ENCODE measurements around the gene HOXB13.

The HOXB13 gene

DNA sequence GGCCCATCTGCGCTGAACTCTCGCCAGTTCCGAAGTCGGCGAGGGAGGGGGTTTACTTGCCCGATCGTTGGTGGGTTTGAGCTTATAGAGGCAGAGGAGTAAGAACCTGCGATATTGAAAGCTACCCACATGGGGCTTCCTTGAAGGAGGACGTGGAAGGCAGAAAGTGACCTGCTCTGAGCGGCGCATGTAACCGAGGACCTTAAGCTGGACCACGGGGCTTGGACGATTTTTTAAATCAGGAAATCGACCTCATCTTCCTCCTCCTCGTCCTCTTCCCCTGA, 3.6 kb downstream of the HOXB13 start:
- peak overlapping the region; percentile 17 to 29 for H3K4me3 ChIP-seq (ENCODE audit: low read length in 2 of 2)
- peaks cover 31% of the 10 kb centered on the region for H3K4me1 ChIP-seq (ENCODE audit: control insufficient read depth, insufficient read depth, low read length)
- H3K27me3 ChIP-seq (ENCODE audit: control insufficient read depth in 1 of 2, insufficient read depth in 2 of 2, low read length in 2 of 2) = peaks cover 91 to 100% of the 10 kb centered on the region in 2 donors
- no peaks in the 10 kb centered on the region for H3K36me3 ChIP-seq (ENCODE audit: control insufficient read depth in 2 of 2, insufficient read depth in 2 of 2, low read length in 2 of 2)
- no peak overlapping the region for H3K27ac ChIP-seq (ENCODE audit: low read length)
- H3K9ac ChIP-seq (ENCODE audit: low read length in 2 of 2) = no peak overlapping the region
- H3K9me3 ChIP-seq (ENCODE audit: control insufficient read depth in 2 of 2, low read length in 2 of 2) = no peaks in the 10 kb centered on the region

- Histone ChIP-seq H3K27me3 (ENCODE audit: control insufficient read depth in 1 of 2, insufficient read depth in 2 of 2, low read length in 2 of 2) (peaks cover 90 to 100% of the 10 kb centered on the region in 2 donors), H3K9me3 (ENCODE audit: control insufficient read depth in 2 of 2, low read length in 2 of 2) (no peaks in the 10 kb centered on the region), H3K4me3 (ENCODE audit: low read length in 2 of 2) (peak overlapping the region; percentile 17 to 29), H3K4me1 (ENCODE audit: control insufficient read depth, insufficient read depth, low read length) (peaks cover 31% of the 10 kb centered on the region), H3K9ac (ENCODE audit: low read length in 2 of 2) (peak overlapping the region in 1 of 2 donors; percentile 7), H3K27ac (ENCODE audit: low read length) (no peak overlapping the region), H3K36me3 (ENCODE audit: control insufficient read depth in 2 of 2, insufficient read depth in 2 of 2, low read length in 2 of 2) (no peaks in the 10 kb centered on the region)
Measured at GRCh38 chr17:48724251-48725003, 4.1 kb downstream of the HOXB13 start.

- Histone ChIP-seq H3K4me1 (ENCODE audit: control insufficient read depth, insufficient read depth, low read length) (peaks cover 33% of the 10 kb centered on the region), H3K9me3 (ENCODE audit: control insufficient read depth in 2 of 2, low read length in 2 of 2) (no peaks in the 10 kb centered on the region), H3K27me3 (ENCODE audit: control insufficient read depth in 1 of 2, insufficient read depth in 2 of 2, low read length in 2 of 2) (peaks cover 95 to 100% of the 10 kb centered on the region in 2 donors), H3K4me3 (ENCODE audit: low read length in 2 of 2) (peak overlapping the region in 1 of 2 donors; percentile 29), H3K27ac (ENCODE audit: low read length) (no peak overlapping the region), H3K36me3 (ENCODE audit: control insufficient read depth in 2 of 2, insufficient read depth in 2 of 2, low read length in 2 of 2) (no peaks in the 10 kb centered on the region), H3K9ac (ENCODE audit: low read length in 2 of 2) (no peak overlapping the region)
Measured at GRCh38 chr17:48723423-48724250, 4.9 kb downstream of the HOXB13 start.

- H3K9me3 ChIP-seq (ENCODE audit: control insufficient read depth in 2 of 2, low read length in 2 of 2) = no peaks in the 10 kb centered on the region
- no peak within 1 kb of the TSS for H3K9ac ChIP-seq (ENCODE audit: low read length in 2 of 2)
- H3K4me1 ChIP-seq (ENCODE audit: control insufficient read depth, insufficient read depth, low read length) = peaks cover 27% of the 10 kb centered on the region
- H3K4me3 ChIP-seq (ENCODE audit: low read length in 2 of 2) = peak within 1 kb of the TSS in 1 of 2 donors; percentile 29
- peaks cover 95 to 100% of the 10 kb centered on the region in 2 donors for H3K27me3 ChIP-seq (ENCODE audit: control insufficient read depth in 1 of 2, insufficient read depth in 2 of 2, low read length in 2 of 2)
- no peaks in the 10 kb centered on the region for H3K36me3 ChIP-seq (ENCODE audit: control insufficient read depth in 2 of 2, insufficient read depth in 2 of 2, low read length in 2 of 2)
- no peak within 1 kb of the TSS for H3K27ac ChIP-seq (ENCODE audit: low read length)
Measured at GRCh38 chr17:48722915-48723422, 5.6 kb downstream of the HOXB13 start, which contains the start of gene PRAC2. TSS of gene PRAC2 (plus strand) at chr17:48723185. CDS start at chr17:48724411, 1,226 bp downstream.

GRCh38 chr17:48722201-48722907, 6.2 kb downstream of the HOXB13 start, which contains the start of gene PRAC1:
TSS of gene PRAC1 (minus strand) at chr17:48722518. CDS start at chr17:48722392, 126 bp downstream.
- no peak within 1 kb of the TSS for H3K4me3 ChIP-seq (ENCODE audit: low read length in 2 of 2)

GRCh38 chr17:48721009-48721402, 7.5 kb downstream of the HOXB13 start:
- Histone ChIP-seq H3K4me1 (ENCODE audit: control insufficient read depth, insufficient read depth, low read length) (peaks cover 22% of the 10 kb centered on the region), H3K9ac (ENCODE audit: low read length in 2 of 2) (no peak overlapping the region), H3K27me3 (ENCODE audit: control insufficient read depth in 1 of 2, insufficient read depth in 2 of 2, low read length in 2 of 2) (peaks cover 88 to 99% of the 10 kb centered on the region in 2 donors), H3K36me3 (ENCODE audit: control insufficient read depth in 2 of 2, insufficient read depth in 2 of 2, low read length in 2 of 2) (no peaks in the 10 kb centered on the region), H3K9me3 (ENCODE audit: control insufficient read depth in 2 of 2, low read length in 2 of 2) (no peaks in the 10 kb centered on the region), H3K4me3 (ENCODE audit: low read length in 2 of 2) (no peak overlapping the region), H3K27ac (ENCODE audit: low read length) (no peak overlapping the region)

More at GRCh38 chr17:48722201-48722907, 6.2 kb downstream of the HOXB13 start, which contains the start of gene PRAC1:
- Histone ChIP-seq H3K4me1 (ENCODE audit: control insufficient read depth, insufficient read depth, low read length) (peaks cover 25% of the 10 kb centered on the region), H3K9me3 (ENCODE audit: control insufficient read depth in 2 of 2, low read length in 2 of 2) (no peaks in the 10 kb centered on the region), H3K27me3 (ENCODE audit: control insufficient read depth in 1 of 2, insufficient read depth in 2 of 2, low read length in 2 of 2) (peaks cover 93 to 100% of the 10 kb centered on the region in 2 donors), H3K27ac (ENCODE audit: low read length) (no peak within 1 kb of the TSS), H3K9ac (ENCODE audit: low read length in 2 of 2) (no peak within 1 kb of the TSS), H3K36me3 (ENCODE audit: control insufficient read depth in 2 of 2, insufficient read depth in 2 of 2, low read length in 2 of 2) (no peaks in the 10 kb centered on the region)

DNA sequence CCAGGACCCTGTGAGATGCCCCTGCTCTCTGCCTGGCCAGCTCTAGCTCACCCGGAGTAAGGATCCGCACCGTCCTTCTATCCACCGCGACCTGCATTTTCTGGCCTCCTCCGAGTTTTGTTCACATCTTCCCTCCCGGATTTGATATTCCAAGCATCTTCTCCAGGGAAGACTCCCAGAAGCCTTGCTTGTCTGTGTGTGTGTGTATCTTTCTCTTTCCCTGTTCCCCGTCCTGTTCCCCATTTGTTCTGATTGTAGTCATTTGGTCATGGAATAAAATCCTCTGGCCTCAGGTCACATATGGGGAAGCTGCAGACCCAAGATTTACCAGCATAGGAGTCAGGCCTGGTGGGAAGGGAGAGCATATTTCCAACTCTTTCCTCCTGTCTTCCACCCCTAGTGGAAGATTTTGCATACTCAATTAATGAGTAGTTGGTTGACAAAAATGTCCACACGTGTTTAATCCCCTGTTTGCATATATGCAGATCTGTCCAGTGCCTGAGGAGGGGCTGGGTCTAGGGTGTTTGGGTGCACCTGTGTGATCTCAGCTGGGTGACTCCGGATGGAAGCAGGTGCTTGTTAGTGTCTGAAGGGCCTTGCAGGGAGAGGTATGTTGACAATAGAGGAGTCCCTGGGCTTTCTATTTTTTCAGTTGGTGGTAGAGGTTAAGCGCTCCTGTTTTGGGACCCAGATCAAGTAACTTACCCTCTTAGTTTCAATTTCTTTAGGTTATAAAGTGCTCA, 8.1 kb downstream of the HOXB13 start:
- Histone ChIP-seq H3K9ac (ENCODE audit: low read length in 2 of 2) (no peak overlapping the region), H3K9me3 (ENCODE audit: control insufficient read depth in 2 of 2, low read length in 2 of 2) (no peaks in the 10 kb centered on the region), H3K36me3 (ENCODE audit: control insufficient read depth in 2 of 2, insufficient read depth in 2 of 2, low read length in 2 of 2) (no peaks in the 10 kb centered on the region), H3K4me1 (ENCODE audit: control insufficient read depth, insufficient read depth, low read length) (peaks cover 22% of the 10 kb centered on the region), H3K27ac (ENCODE audit: low read length) (no peak overlapping the region), H3K27me3 (ENCODE audit: control insufficient read depth in 1 of 2, insufficient read depth in 2 of 2, low read length in 2 of 2) (peaks cover 86 to 97% of the 10 kb centered on the region in 2 donors), H3K4me3 (ENCODE audit: low read length in 2 of 2) (no peak overlapping the region)

DNA sequence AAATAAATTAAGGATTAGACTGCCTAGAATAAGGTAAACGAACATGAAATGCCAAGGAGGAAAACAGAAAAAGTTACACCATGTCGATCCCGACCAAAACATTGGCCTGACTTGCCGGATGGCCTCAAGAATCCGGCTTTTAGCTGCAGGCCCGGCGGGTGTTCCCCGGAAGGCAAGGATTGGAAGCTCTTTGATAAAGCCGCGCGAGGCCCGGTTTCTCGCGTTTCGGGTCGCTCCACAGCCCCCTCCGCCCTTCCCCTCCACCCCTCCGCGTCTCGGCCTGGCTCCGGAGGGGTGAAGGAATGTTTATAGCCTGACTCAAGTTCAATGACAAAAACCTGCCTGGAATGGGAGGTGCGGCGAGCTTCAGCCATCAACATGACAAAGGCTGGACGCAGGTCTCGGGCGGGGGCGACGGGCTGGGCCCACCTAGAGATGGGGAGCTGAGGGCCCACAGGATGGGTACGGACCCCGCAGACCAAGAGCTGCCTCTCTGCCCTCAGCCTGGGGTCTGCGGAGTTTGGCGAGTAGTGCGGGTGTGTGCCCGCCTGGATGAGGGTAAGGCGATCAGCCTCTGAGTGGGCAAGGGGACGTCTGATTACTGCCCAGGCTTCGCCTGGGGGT, 8.8 kb downstream of the HOXB13 start:
- Histone ChIP-seq H3K4me1 (ENCODE audit: control insufficient read depth, insufficient read depth, low read length) (peaks cover 18% of the 10 kb centered on the region), H3K9me3 (ENCODE audit: control insufficient read depth in 2 of 2, low read length in 2 of 2) (no peaks in the 10 kb centered on the region), H3K27ac (ENCODE audit: low read length) (no peak overlapping the region), H3K4me3 (ENCODE audit: low read length in 2 of 2) (peak overlapping the region in 1 of 2 donors; percentile 29), H3K9ac (ENCODE audit: low read length in 2 of 2) (no peak overlapping the region), H3K27me3 (ENCODE audit: control insufficient read depth in 1 of 2, insufficient read depth in 2 of 2, low read length in 2 of 2) (peaks cover 80 to 96% of the 10 kb centered on the region in 2 donors), H3K36me3 (ENCODE audit: control insufficient read depth in 2 of 2, insufficient read depth in 2 of 2, low read length in 2 of 2) (no peaks in the 10 kb centered on the region)

GRCh38 chr17:48718761-48719641, 9.5 kb downstream of the HOXB13 start:
- Histone ChIP-seq H3K4me3 (ENCODE audit: low read length in 2 of 2) (peak overlapping the region in 1 of 2 donors; percentile 29), H3K27ac (ENCODE audit: low read length) (no peak overlapping the region), H3K36me3 (ENCODE audit: control insufficient read depth in 2 of 2, insufficient read depth in 2 of 2, low read length in 2 of 2) (no peaks in the 10 kb centered on the region), H3K9ac (ENCODE audit: low read length in 2 of 2) (no peak overlapping the region), H3K4me1 (ENCODE audit: control insufficient read depth, insufficient read depth, low read length) (peaks cover 12% of the 10 kb centered on the region), H3K27me3 (ENCODE audit: control insufficient read depth in 1 of 2, insufficient read depth in 2 of 2, low read length in 2 of 2) (peaks cover 74 to 88% of the 10 kb centered on the region in 2 donors), H3K9me3 (ENCODE audit: control insufficient read depth in 2 of 2, low read length in 2 of 2) (no peaks in the 10 kb centered on the region)

Data from stomach smooth muscle (tissue), 2 donors.